ENCODE measurements around the gene RPS26. TPM values are rescaled to one million over a fixed set of nuclear protein-coding genes. Genes with fewer than 3 reads are reported as not detected.

Gene RPS26
- total and polyA plus RNA-seq, 2 of the 13 experiments (the other 11 are each of a cell fraction or from before 2014, with no cell fraction given), result 150 to 421 TPM

GRCh38 chr12:56079723-56080555 is 38.2 kb downstream of the RPS26 start, which contains the start of gene ERBB3 (continued):
- TF ChIP-seq ZNF761 (CRISPR knock-in tag; conservative IDR thresholded peaks at IDR 0.05) (no peak), HNF1B (CRISPR knock-in tag; IDR thresholded peaks at IDR 0.05) (peak; percentile 54), ATRX (CRISPR knock-in tag; IDR thresholded peaks at IDR 0.05; ENCODE audit: borderline replicate concordance) (no peak), MEF2D (CRISPR knock-in tag; IDR thresholded peaks at IDR 0.05) (no peak; the same call in 1 of the 2 replicates), ZSCAN21 (CRISPR knock-in tag; IDR thresholded peaks at IDR 0.05; ENCODE audit: borderline replicate concordance) (peak; percentile 74; the same call in 1 of the 2 replicates), ZFP36L1 (CRISPR knock-in tag; IDR thresholded peaks at IDR 0.05) (peak; percentile 51; the same call in 1 of the 2 replicates), ZNF501 (CRISPR knock-in tag; IDR thresholded peaks at IDR 0.05) (peak; percentile 55), KLF6 (CRISPR knock-in tag; IDR thresholded peaks at IDR 0.05) (0 out of 2 replicates have a peak, but pooled peaks have one; percentile 35), ZNF333 (CRISPR knock-in tag; IDR thresholded peaks at IDR 0.05; ENCODE audit: borderline replicate concordance) (no peak), DR1 (CRISPR knock-in tag; IDR thresholded peaks at IDR 0.05) (0 out of 2 replicates have a peak, but pooled peaks have one; percentile 69), ZNF484 (CRISPR knock-in tag; IDR thresholded peaks at IDR 0.05; ENCODE audit: borderline replicate concordance, low read depth) (0 out of 2 replicates have a peak, but pooled peaks have one; percentile 58), SRY (CRISPR knock-in tag; IDR thresholded peaks at IDR 0.05) (peak; percentile 90; the same call in 1 of the 2 replicates), ISL2 (CRISPR knock-in tag; IDR thresholded peaks at IDR 0.05) (peak; percentile 52), ZNF318 (CRISPR knock-in tag; IDR thresholded peaks at IDR 0.05) (no peak)
- TF ChIP-seq, protein P1, sequence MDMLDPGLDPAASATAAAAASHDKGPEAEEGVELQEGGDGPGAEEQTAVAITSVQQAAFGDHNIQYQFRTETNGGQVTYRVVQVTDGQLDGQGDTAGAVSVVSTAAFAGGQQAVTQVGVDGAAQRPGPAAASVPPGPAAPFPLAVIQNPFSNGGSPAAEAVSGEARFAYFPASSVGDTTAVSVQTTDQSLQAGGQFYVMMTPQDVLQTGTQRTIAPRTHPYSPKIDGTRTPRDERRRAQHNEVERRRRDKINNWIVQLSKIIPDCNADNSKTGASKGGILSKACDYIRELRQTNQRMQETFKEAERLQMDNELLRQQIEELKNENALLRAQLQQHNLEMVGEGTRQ (IDR thresholded peaks at IDR 0.05; ENCODE audit: low read depth, low read length), result no peak
- TF ChIP-seq, protein P1 (CRISPR knock-in tag; IDR thresholded peaks at IDR 0.05; ENCODE audit: borderline replicate concordance), result no peak
